ENCODE data around the gene DLX4. TPM values are rescaled to one million over a fixed set of nuclear protein-coding genes. Genes with fewer than 3 reads are reported as not detected.

Gene DLX4
- total RNA-seq, 6 experiments from 2014 or later, result not detected

- no peaks in the 10 kb centered on the region for H3K9me3 ChIP-seq
- H3K36me3 ChIP-seq, result no peaks in the 10 kb centered on the region
- WGBS (ENCODE audit: insufficient coverage, low coverage, low lambda C conversion rate, missing lambda C conversion rate), result 73% methylated on average over 2 of the region's 4 CpGs
- no peaks in the 10 kb centered on the region for H3K4me1 ChIP-seq
- peaks cover 5 to 11% of the 10 kb centered on the region in 2 donors for H3K27me3 ChIP-seq
- ATAC-seq (no peak), DNase-seq (no peak)
- no peak overlapping the region for H3K27ac ChIP-seq
- intact Hi-C loops (cut with DNase I), result no loop called here
- TF ChIP-seq POLR2A (IDR thresholded peaks at IDR 0.05) (no peak), CTCF (IDR thresholded peaks at IDR 0.05) (no peak)
- H3K4me3 ChIP-seq, result no peak overlapping the region
These were observed 7.8 kb downstream of the DLX4 start for GRCh38 chr17:49976828-49977202.

- H3K4me1 ChIP-seq, result no peaks in the 10 kb centered on the region
- TF ChIP-seq CTCF (IDR thresholded peaks at IDR 0.05), result no peak
- no peak for TF ChIP-seq POLR2A (IDR thresholded peaks at IDR 0.05)
- peaks cover 4 to 5% of the 10 kb centered on the region in 2 donors for H3K27me3 ChIP-seq
- H3K27ac ChIP-seq, result no peak overlapping the region
- 33% methylated on average over 6 of the region's 7 CpGs for WGBS (ENCODE audit: insufficient coverage, low coverage, low lambda C conversion rate, missing lambda C conversion rate)
- no peak overlapping the region for H3K4me3 ChIP-seq
- no peaks in the 10 kb centered on the region for H3K36me3 ChIP-seq
- H3K9me3 ChIP-seq, result no peaks in the 10 kb centered on the region
- DNase-seq (no peak), ATAC-seq (no peak)
- intact Hi-C loops (cut with DNase I), result no loop called here
These were observed 8.7 kb downstream of the DLX4 start for GRCh38 chr17:49977463-49978389.

- WGBS (ENCODE audit: insufficient coverage, low coverage, low lambda C conversion rate, missing lambda C conversion rate), result 22% methylated on average over 9 of the region's 13 CpGs
- intact Hi-C loops (cut with DNase I), result no loop called here
- DNase-seq, result no peak
These were observed 9.5 kb downstream of the DLX4 start for GRCh38 chr17:49978501-49978900.

GRCh38 chr17:49979748-49980479, 10.9 kb downstream of the DLX4 start:
- 64% methylated on average over 3 of the region's 4 CpGs for WGBS (ENCODE audit: insufficient coverage, low coverage, low lambda C conversion rate, missing lambda C conversion rate)
- ATAC-seq, result no peak
- no peak for DNase-seq
- Histone ChIP-seq H3K27me3 (no peaks in the 10 kb centered on the region), H3K4me3 (no peak overlapping the region), H3K9me3 (no peaks in the 10 kb centered on the region), H3K27ac (no peak overlapping the region), H3K4me1 (no peaks in the 10 kb centered on the region), H3K36me3 (no peaks in the 10 kb centered on the region)
- TF ChIP-seq POLR2A (IDR thresholded peaks at IDR 0.05) (no peak), CTCF (IDR thresholded peaks at IDR 0.05) (no peak)
- intact Hi-C loops (cut with DNase I), result no loop called here

More at GRCh38 chr17:49978501-49978900, 9.5 kb downstream of the DLX4 start:
- H3K9me3 ChIP-seq, result no peaks in the 10 kb centered on the region
- H3K4me1 ChIP-seq, result no peaks in the 10 kb centered on the region
- no peak overlapping the region for H3K4me3 ChIP-seq
- ATAC-seq, result no peak
- no peaks in the 10 kb centered on the region for H3K36me3 ChIP-seq
- H3K27ac ChIP-seq, result no peak overlapping the region
- no peak for TF ChIP-seq CTCF (IDR thresholded peaks at IDR 0.05)
- no peak for TF ChIP-seq POLR2A (IDR thresholded peaks at IDR 0.05)
- H3K27me3 ChIP-seq, result no peaks in the 10 kb centered on the region
